GM18861 (cell line): ENCODE measurements around the gene EEFSEC.

ENCODE experiments used
- ATAC-seq: cut with Tn5 transposase; IDR thresholded peaks from one replicate; pipeline ENCODE4 v1.9.1; 2021; ENCODE audit not compliant: unreplicated experiment

EEFSEC gene

DNA sequence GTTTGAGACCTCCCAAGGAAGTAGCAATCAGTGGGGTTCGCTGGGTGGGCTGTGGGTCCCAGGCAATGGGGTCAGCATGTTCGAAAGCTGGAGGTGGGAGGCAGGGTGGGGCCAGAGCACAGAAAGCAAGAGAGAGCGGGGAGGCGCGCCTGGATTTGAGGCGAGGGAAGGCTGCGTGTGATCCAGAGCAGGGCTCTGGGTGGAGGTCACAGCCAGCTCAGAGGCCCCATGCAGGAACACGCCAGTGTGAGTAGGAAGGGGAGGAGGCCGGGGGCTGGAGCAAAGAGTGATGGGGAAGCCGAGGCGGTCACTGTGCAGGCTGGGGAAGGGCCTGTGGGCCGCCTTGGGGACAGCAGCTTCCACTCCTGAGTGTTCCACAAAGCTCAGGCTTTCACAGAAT, 304.7 kb downstream of the EEFSEC start:
- no peak for ATAC-seq
